B cell (primary cell): ENCODE measurements around the gene KLHL35. TPM values are rescaled to one million over a fixed set of nuclear protein-coding genes. Genes with fewer than 3 reads are reported as not detected.

Experiments
- ATAC-seq: fragments of 200-7000 bp; cut with Tn5 transposase; one replicate; pipeline ENCODE4 v1.10.0; 2021; ENCODE audit warnings: low read depth, mild to moderate bottlenecking, moderate number of reproducible peaks, moderate library complexity
- CTCF ChIA-PET: fragments of 350-600 bp; sonication (Branson Sonifier 250); formaldehyde crosslinking; loops from one replicate; lab custom pipeline; 2021; ENCODE audit warnings: antibody characterized with exemption, inconsistent platforms; lab: Charles Lee
- POLR2A ChIA-PET: fragments of 350-600 bp; sonication (Branson Sonifier 250); formaldehyde crosslinking; loops from one replicate; lab custom pipeline; 2021; ENCODE audit warnings: antibody characterized with exemption; lab: Charles Lee
- DNase-seq: peaks from one replicate; pipeline ENCODE4 v3.0.0; 2013
- H2AFZ ChIP-seq: 2 replicates; pipeline ENCODE4 v1.6.1; 2012; ENCODE audit warnings: mild to moderate bottlenecking, low read depth, low read length; ENCODE audit not compliant: insufficient read depth, poor library complexity, severe bottlenecking
- H3K27ac ChIP-seq, 2 donors: 1 replicate in 1 of 2; 2 replicates in 1 of 2; pipeline ENCODE4 v1.5.1; 2012 to 2013; ENCODE audit warnings: low read length in 2 of 2, mild to moderate bottlenecking in 2 of 2, moderate library complexity in 1 of 2
- H3K27me3 ChIP-seq, 4 experiments: fragments of 200-600 bp in 1 of 4; sonication (generic) in 1 of 4; replicated peaks in 1 of 4; 1 replicate in 2 of 4; 2 replicates in 2 of 4; pipeline versions ENCODE4 v1.6.1 to v1.7.0; 2013 to 2016; ENCODE audit warnings: low read length in 3 of 4, mild to moderate bottlenecking in 2 of 4, mixed read lengths in 1 of 4, moderate library complexity in 1 of 4; ENCODE audit not compliant: insufficient read depth in 4 of 4, control insufficient read depth in 3 of 4; ENCODE audit errors: control extremely low read depth in 1 of 4
- H3K36me3 ChIP-seq, 2 experiments: replicated peaks in 1 of 2; 1 replicate in 1 of 2; 2 replicates in 1 of 2; pipeline versions ENCODE4 v1.6.1 to v1.7.1; 2013; ENCODE audit warnings: low read length in 1 of 2; ENCODE audit not compliant: insufficient read depth in 2 of 2, control insufficient read depth in 1 of 2; ENCODE audit errors: control extremely low read depth in 1 of 2, extremely low read depth in 1 of 2
- H3K4me1 ChIP-seq, 2 donors: fragments of 200-600 bp in 1 of 2; sonication (generic) in 1 of 2; 1 replicate in 1 of 2; 2 replicates in 1 of 2; pipeline versions ENCODE4 v1.5.1 to v1.6.1; 2013 to 2017; ENCODE audit warnings: low read length in 2 of 2; ENCODE audit not compliant: control insufficient read depth in 2 of 2, insufficient read depth in 2 of 2
- H3K4me2 ChIP-seq: replicated peaks from 2 replicates; pipeline ENCODE3; 2012; ENCODE audit warnings: mild to moderate bottlenecking, low read depth, low read length; ENCODE audit not compliant: poor library complexity, severe bottlenecking
- H3K4me3 ChIP-seq, 5 experiments: fragments of 200-600 bp in 1 of 5; sonication (generic) in 1 of 5; 1 replicate in 3 of 5; 2 replicates in 2 of 5; pipeline versions ENCODE4 v1.5.1 to v1.7.0; 2011 to 2016; ENCODE audit warnings: low read length in 4 of 5, mild to moderate bottlenecking in 4 of 5, low read depth in 2 of 5, control low read depth in 1 of 5, moderate library complexity in 1 of 5; ENCODE audit not compliant: insufficient read depth in 1 of 5; ENCODE audit errors: control extremely low read depth in 1 of 5, extremely low read depth in 1 of 5
- H3K79me2 ChIP-seq: fragments of 200-600 bp; sonication (generic); one replicate; pipeline ENCODE4 v1.6.0; 2016; ENCODE audit warnings: low read length; ENCODE audit not compliant: control insufficient read depth, insufficient read depth
- H3K9ac ChIP-seq: fragments of 200-600 bp; sonication (generic); 2 replicates; pipeline ENCODE4 v1.6.1; 2017; ENCODE audit warnings: mild to moderate bottlenecking, low read length, moderate library complexity
- H3K9me3 ChIP-seq, 3 donors: one replicate each; pipeline versions ENCODE4 v1.6.1 to v1.7.1; 2013; ENCODE audit warnings: low read length in 2 of 3; ENCODE audit not compliant: control insufficient read depth in 2 of 3, insufficient read depth in 1 of 3; ENCODE audit errors: control extremely low read depth in 1 of 3
- H4K20me1 ChIP-seq: 2 replicates; pipeline ENCODE4 v1.6.0; 2012; ENCODE audit warnings: mild to moderate bottlenecking, low read length; ENCODE audit not compliant: insufficient read depth, control insufficient read depth, poor library complexity, severe bottlenecking
- H3K27ac Mint-ChIP-seq: one replicate; pipeline ENCODE4 v1.8.0; 2021; ENCODE audit warnings: mixed read lengths
- H3K27me3 Mint-ChIP-seq: one replicate; pipeline ENCODE4 v1.8.0; 2021; ENCODE audit warnings: mixed read lengths
- H3K4me1 Mint-ChIP-seq: one replicate; pipeline ENCODE4 v1.8.0; 2021; ENCODE audit warnings: mixed read lengths
- H3K4me3 Mint-ChIP-seq: one replicate; pipeline ENCODE4 v1.8.0; 2021; ENCODE audit warnings: mixed read lengths
- H3K9me3 Mint-ChIP-seq: one replicate; pipeline ENCODE4 v1.8.0; 2022; ENCODE audit warnings: mixed read lengths; ENCODE audit not compliant: insufficient read depth
- EZH2 ChIP-seq: IDR thresholded peaks from 2 replicates; pipeline ENCODE4 v1.6.1; 2012; ENCODE audit warnings: borderline replicate concordance, low read depth, mild to moderate bottlenecking, moderate library complexity, low read length; ENCODE audit not compliant: insufficient read depth, poor library complexity, severe bottlenecking
- WGBS: methylation state at CpG from one replicate; pipeline ENCODE4 v1.1.5; 2013; ENCODE audit warnings: missing lambda C conversion rate; ENCODE audit not compliant: insufficient coverage; 5-methylcytosine and 5-hydroxymethylcytosine counted together
- intact Hi-C: fragments of 100-400 bp; cut with micrococcal nuclease; formaldehyde crosslinking; loops from one replicate; pipeline ENCODE4 v1.10.0; 2022
- polyA plus RNA-seq: library from polyadenylated mRNA; depleted of rRNA; stranded (reverse); fragments of >200 nt; gene quantifications from 2 replicates; pipeline ENCODE4 v1.2.3, GENCODE V29; 2012
- total RNA-seq, 2 donors: library from RNA; stranded (reverse); fragments of 120-200 nt in 1 of 2; gene quantifications; 1 replicate in 1 of 2; 2 replicates in 1 of 2; pipeline versions ENCODE4 v1.2.3 to v1.2.4, GENCODE V29; 2013 to 2022
- TF ChIP-seq, protein P1 (sequence below): fragments of 200-600 bp; IDR thresholded peaks from one replicate; pipeline ENCODE4 v1.8.0; 2022; ENCODE audit warnings: antibody characterized with exemption, mild to moderate bottlenecking

The KLHL35 gene
- total and polyA plus RNA-seq, 2 donors (not counting 1 experiment from before 2014, with no cell fraction given): 0.55 to 0.59 TPM

DNA sequence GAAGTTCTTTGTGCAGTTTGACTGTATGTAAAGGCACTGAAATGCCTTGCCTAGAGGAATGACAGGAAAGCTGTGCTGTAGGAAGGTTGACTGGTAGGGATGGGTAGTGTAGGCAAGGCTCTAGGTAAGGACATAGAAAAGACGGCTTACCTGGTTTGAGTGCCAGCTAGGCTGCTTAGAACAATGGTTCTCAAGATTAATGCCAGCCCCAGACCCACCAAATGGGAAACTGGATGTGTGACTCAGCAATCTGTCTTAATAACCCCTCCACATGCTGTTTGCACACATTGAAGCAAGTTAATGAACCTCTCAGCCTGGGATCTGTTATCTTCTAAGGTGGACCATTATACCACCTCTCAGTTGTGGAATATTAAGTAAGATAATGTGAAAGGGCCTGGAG, 30.0 kb downstream of the KLHL35 start:
- Mint-ChIP-seq H3K4me3 (no peak overlapping the region), H3K4me1 (peaks cover 49% of the 10 kb centered on the region), H3K27ac (peak overlapping the region; percentile 22), H3K9me3 (no peaks in the 10 kb centered on the region), H3K27me3 (no peaks in the 10 kb centered on the region)
- DNase-seq (no peak), ATAC-seq (no peak)
- TF ChIP-seq, protein P1, sequence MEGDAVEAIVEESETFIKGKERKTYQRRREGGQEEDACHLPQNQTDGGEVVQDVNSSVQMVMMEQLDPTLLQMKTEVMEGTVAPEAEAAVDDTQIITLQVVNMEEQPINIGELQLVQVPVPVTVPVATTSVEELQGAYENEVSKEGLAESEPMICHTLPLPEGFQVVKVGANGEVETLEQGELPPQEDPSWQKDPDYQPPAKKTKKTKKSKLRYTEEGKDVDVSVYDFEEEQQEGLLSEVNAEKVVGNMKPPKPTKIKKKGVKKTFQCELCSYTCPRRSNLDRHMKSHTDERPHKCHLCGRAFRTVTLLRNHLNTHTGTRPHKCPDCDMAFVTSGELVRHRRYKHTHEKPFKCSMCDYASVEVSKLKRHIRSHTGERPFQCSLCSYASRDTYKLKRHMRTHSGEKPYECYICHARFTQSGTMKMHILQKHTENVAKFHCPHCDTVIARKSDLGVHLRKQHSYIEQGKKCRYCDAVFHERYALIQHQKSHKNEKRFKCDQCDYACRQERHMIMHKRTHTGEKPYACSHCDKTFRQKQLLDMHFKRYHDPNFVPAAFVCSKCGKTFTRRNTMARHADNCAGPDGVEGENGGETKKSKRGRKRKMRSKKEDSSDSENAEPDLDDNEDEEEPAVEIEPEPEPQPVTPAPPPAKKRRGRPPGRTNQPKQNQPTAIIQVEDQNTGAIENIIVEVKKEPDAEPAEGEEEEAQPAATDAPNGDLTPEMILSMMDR: no peak
- TF ChIP-seq EZH2: no peak
- H3K36me3 ChIP-seq: peaks cover 25 to 67% of the 10 kb centered on the region in 2 experiments
- no peak overlapping the region for H3K9ac ChIP-seq
- H4K20me1 ChIP-seq: peaks cover 71% of the 10 kb centered on the region
- CTCF ChIA-PET: interaction anchor here (0.8 to 0.9 kb wide), 2 partner anchors 9 to 130 kb away, joined by 3 read pairs; no protein-coding TSS in a partner anchor
- H3K4me3 ChIP-seq: no peak overlapping the region
- no peaks in the 10 kb centered on the region for H3K27me3 ChIP-seq
- POLR2A ChIA-PET: no interaction called here
- H3K79me2 ChIP-seq: peaks cover 23% of the 10 kb centered on the region
- no peaks in the 10 kb centered on the region for H3K9me3 ChIP-seq
- intact Hi-C loops: loop anchor here (10.0 kb wide), 1 partner anchor 832 kb away; no protein-coding TSS in a partner anchor
- no peak overlapping the region for H2AFZ ChIP-seq
- H3K4me2 ChIP-seq: no peak overlapping the region
- peaks cover 20 to 29% of the 10 kb centered on the region in 2 donors for H3K4me1 ChIP-seq
- H3K27ac ChIP-seq: no peak overlapping the region
- 100% methylated on average over 1 of the region's 1 CpG for WGBS

DNA sequence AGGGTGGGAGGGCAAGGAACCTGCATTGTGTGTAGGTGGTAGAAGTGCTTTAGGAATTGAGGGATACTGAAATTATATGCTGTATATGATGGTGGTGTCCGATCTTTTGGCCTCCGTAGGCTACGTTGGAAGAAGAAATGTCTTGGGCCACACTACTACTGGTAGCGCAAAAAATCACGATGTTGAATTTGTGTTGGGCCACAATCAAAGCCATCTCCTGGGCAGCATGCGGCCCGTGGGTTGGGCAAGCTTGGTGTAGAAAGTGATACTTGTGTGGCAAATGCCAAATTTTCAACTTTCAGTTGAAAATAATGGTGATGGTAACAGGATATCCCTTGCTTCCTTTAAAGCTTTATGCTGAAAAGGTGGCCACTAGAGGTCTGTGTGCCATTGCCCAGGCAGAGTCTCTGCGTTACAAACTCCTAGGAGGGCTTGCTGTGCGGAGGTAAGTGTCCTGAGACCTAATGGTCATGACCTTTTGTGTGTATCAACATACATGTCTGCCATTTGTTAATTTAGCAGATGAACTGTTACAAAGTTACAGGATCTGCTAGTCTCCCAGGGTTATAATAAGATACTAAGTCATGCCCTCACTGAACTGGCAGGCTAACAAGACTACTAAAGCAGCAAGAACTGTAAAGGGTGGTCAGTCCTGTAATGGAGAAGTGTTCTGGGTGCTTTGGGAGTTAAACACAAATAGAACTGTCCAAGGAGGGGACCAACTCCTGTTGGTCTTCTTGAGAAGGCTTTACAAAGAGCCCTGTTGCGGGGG, 30.8 kb downstream of the KLHL35 start:
- Histone ChIP-seq H4K20me1 (peaks cover 64% of the 10 kb centered on the region), H3K27me3 (no peaks in the 10 kb centered on the region), H2AFZ (no peak overlapping the region), H3K4me2 (peak overlapping the region; percentile 74), H3K27ac (peak overlapping the region in 1 of 2 donors; percentile 87), H3K9ac (no peak overlapping the region), H3K4me3 (no peak overlapping the region), H3K9me3 (no peaks in the 10 kb centered on the region), H3K79me2 (peaks cover 22% of the 10 kb centered on the region), H3K4me1 (peaks cover 20 to 29% of the 10 kb centered on the region in 2 donors), H3K36me3 (peaks cover 25 to 67% of the 10 kb centered on the region in 2 experiments)
- Mint-ChIP-seq H3K9me3 (no peaks in the 10 kb centered on the region), H3K4me3 (peak overlapping the region; percentile 68), H3K27ac (peak overlapping the region; percentile 59), H3K27me3 (no peaks in the 10 kb centered on the region), H3K4me1 (peaks cover 46% of the 10 kb centered on the region)
- ATAC-seq: no peak
- WGBS: 90% methylated on average over 9 of the region's 10 CpGs
- POLR2A ChIA-PET: no interaction called here
- TF ChIP-seq, protein P1: no peak
- no peak for TF ChIP-seq EZH2
- DNase-seq: no peak
- CTCF ChIA-PET: no interaction called here
- intact Hi-C loops: loop anchor here (10.0 kb wide), 1 partner anchor 833 kb away; no protein-coding TSS in a partner anchor
